Measurements from ENCODE around the gene CD44.

Gene CD44

DNA sequence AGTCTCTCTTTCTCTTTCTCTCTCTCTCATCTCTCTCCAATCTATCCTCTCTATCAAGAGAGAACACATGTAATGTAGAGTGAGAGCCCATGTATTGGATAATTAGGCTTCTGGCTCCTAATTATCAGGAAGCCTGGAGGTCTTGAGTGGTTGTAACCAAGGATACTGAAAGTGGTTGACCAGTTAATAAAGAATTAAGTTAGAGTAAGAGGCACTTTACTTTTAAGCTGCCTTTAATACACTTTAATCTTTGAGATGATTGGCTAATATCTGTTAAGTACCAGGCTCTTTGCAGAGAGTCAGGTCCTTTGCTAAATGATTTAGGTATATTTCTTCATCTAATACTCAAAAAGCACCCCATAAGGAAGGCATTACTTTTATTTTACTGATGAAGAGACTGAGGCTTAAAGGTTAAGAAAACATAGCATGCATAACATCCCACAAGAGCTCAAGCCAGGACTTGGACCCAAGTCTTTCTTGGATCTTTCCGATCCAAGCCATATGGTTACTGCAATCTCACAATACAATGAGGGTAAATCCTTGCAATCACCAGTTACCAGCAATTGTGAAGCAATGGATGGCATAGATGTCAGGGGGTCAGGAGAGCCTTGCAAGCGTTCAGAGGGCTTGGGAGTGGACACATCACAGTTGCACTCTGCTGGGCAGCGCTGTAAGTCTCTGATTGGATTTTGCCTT is 22.1 kb downstream of the CD44 start:
- DNase-seq, result no peak

GRCh38 chr11:35162745-35163144 is 23.8 kb downstream of the CD44 start:
- DNase-seq, result peak; percentile 38

DNA sequence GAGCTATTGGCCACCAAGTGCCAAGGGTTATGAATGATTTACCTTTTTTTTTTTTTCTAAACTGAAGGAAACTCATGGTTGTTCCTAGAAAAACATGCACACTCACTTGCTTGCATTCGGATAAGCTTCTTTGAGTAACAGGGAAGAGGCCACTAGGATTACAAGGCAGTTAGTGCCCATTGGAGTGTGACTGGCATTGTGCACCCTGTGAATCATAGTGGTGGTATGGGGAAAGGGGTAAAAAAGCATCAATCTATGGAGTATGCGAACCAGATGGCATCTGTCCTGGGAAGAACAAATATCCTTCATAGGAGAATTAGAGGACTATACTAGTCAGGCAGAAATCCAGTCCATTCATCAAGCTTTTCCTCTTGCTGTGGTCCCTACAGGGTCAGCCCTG is 24.2 kb downstream of the CD44 start:
- peak; percentile 70 for DNase-seq

- no peak for DNase-seq
Measured at GRCh38 chr11:35163702-35164496, 24.9 kb downstream of the CD44 start.

GRCh38 chr11:35165030-35165422 is 26.1 kb downstream of the CD44 start:
- no peak for DNase-seq

DNA sequence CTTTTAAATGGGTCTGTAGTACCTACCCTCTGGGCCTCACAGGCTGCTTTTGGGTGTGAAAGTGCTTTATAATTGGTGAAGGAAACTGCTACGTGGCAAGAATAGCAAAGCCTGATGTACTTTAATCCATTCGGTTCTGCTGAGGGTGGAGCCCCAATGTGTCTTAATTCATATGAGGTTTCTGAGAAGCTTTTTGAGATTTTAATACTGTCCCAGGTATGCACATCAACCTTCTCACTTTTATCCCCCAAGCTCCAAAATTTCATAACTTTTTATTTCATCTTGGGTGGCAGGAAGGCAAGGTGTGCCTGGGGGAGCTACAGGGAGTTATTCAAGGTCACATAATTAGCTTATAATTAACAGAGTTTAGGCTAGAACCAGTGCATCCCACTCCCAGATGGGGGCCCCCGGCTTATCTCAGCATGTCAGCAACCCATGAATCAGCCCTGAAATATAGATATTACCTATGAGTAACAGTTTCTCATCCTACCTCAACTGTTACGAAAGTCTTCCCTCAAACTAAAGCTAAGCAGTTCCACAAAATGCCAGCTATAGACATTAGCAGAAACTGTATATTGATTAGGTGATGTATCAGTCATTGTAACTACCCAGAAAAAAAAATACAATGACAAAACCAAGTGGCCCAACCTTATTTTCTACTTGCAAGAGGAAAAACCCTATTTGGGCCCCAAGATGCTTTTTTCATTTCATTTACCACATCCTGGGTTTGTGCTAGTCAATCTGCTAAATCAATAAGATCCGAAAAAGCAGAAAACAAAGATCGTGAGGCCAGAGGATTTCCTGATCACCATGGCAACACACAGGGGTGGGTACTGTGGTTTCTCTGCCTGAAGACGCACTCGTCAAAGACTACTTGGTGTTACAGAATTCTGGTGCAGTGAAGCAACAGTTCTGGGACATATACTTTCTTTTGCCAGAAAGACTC is 26.7 kb downstream of the CD44 start:
- DNase-seq, result peak; percentile 70

DNA sequence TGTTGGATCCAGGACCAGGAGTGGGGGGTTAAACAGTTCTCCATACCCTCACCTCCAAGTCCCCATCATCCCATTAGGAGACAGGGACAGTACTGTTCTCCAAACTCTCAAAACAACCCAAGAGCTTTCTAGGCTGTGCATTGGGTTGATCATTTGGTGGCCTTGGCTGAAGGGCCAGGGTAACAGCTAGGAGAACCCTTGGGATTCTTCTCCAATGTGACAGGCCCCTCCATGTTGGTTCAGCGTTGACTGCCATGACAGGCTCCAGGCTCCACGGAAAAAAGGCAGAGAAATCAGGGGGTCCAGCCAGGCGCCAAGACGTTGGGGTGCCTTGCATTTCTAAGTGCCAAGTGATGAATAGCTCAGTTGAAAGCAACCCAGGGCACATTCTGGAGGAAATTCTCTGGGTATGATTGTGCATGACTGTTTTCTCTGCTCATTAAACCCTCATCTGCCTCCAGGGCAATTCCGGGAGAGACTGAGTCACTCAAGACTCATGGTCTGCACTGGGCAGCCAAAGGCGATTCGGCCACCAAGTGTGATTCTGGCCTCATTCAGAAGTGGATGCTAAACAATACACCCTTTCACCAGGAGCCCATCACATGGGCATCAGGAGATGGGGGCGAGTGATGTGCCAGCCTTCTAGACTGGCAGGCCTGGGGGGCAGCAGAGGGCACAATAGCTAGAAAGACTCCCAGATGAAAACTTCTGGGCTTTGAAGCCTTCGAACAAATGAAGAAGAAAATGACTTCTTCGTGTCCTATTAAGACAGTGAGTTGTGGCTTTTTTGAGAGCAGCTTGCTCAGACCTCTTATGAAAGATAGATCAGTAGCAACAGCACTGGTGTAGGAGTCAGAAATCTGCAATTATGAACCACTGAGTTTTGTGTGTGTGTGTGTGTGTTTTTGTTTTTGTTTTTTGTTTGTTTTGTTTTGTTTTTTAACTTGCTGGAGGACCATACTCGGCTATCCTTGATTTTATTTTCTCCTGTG is 27.7 kb downstream of the CD44 start:
- peak; percentile 99 for DNase-seq

GRCh38 chr11:35167426-35167954 is 28.5 kb downstream of the CD44 start:
- DNase-seq, result peak; percentile 36

DNA sequence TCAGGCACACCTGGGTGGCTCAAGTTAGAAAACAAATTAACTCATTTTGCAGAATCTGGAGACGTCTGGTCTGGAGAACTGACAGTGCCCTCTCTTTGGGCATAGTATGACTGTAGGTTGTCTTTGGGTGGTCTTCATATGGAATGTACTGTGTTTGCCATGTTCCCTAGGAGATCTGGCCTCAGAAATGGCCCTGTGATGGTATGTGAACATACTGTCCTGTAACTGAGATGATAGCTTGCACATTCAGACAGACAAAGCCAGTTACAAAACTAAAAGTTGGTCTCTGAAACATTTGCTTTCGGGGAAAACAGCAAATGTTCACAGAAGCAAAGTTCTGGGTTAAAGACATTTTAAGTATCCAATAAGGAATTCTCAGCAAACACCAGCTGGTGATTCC is 29.7 kb downstream of the CD44 start:
- no peak for DNase-seq

GRCh38 chr11:35169112-35169511 is 30.1 kb downstream of the CD44 start:
- no peak for DNase-seq

GRCh38 chr11:35169754-35170153 is 30.8 kb downstream of the CD44 start:
- DNase-seq, result no peak

GRCh38 chr11:35170503-35170902 is 31.5 kb downstream of the CD44 start:
- peak; percentile 45 for DNase-seq

DNA sequence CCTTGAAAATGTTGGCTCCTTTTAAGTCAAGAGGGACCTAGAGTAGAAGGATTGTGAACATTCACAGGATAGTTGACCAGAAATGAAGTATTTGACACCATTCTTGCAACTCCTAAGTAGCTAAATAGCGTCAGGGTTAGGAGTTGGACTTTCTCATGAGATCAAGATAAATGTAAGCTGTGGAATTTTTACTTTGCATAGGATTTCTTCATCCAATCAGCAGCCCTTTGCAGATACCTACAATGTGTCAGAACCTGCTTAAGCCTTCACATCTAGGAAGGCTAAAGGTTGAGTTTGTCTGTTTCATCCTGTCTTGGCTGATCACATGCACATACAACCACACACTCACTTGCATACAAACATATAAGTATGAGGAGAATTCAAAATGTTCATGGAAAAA is 32.3 kb downstream of the CD44 start:
- DNase-seq, result no peak

- DNase-seq, result no peak
Measured at GRCh38 chr11:35173011-35173511, 34.1 kb downstream of the CD44 start.

DNA sequence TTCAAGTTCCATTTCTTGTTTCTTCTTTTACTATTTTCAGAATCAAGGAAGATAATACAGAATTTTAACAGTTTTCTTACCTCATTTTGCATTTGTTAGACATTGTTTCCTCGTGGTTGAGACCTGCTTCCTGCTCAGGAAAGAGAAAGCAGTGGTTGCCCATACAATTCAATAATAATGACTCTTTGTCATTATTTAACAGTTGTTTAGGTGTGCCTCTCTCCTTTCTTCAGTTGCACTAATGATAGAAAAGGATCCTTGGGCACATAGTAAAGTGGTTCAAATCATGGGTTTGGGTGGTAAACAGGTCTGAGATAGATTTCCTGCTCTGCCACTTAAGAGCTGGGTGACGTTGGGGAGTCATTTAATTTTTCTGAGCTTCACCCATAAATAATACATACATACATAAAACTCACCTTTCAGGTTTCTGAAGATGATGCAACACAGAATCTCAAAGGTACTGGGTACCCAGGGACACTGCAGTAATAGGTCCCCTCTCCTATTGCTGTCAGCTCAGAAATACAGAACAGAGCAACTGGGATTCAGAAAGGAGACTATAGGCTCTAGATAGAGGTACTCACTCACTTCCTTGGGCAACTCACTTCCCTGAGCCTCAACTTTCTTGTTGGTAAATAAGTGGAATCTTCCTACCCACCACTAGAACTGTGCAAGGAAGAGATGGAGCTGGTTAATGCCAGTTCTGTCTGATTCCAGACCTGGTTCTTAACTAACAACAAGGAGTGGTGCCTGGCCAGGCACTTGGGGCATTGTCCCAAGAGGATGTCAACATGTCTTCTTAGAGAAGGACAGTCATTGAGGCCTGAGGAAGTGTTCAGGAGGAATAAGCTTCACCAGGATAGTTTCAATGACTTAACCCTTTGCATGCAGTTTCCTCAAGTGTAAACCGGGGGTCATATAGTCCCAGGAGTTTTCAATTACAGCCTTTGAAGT is 34.9 kb downstream of the CD44 start:
- no peak for DNase-seq

- DNase-seq, result peak; percentile 74
Measured at GRCh38 chr11:35174666-35175065, 35.7 kb downstream of the CD44 start.

GRCh38 chr11:35177370-35177769 is 38.4 kb downstream of the CD44 start:
- no peak for DNase-seq

- no peak for DNase-seq
Measured at GRCh38 chr11:35178067-35178805, 39.3 kb downstream of the CD44 start.

DNA sequence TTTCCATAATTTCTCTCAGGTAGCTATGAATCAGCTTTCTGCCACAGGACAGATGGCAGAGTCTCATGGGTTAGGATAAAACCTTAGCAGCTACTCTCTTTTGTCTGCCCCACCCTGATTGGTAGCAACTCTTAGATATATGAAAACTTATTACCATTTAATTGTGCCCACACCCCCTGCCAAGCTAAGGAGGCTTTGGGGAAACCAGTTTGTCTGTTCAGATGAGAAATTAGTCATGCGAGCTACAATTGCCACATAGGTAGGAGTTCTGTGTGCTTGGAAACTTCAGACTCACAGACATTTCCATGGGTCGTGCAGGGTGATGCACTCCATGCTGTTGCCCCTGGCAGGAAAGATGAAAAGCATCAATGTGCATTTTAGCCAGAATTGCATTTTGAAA is 39.9 kb downstream of the CD44 start:
- DNase-seq, result no peak

All from EL (cell line).